GM12801 (cell line): ENCODE data around the gene FUOM.

Source experiments
- TF ChIP-seq, protein P1 (sequence below): IDR thresholded peaks from one replicate; pipeline ENCODE4 v1.5.1; 2011; ENCODE audit warnings: control low read depth; ENCODE audit not compliant: insufficient read length; ENCODE audit errors: extremely low read depth

The FUOM gene

DNA sequence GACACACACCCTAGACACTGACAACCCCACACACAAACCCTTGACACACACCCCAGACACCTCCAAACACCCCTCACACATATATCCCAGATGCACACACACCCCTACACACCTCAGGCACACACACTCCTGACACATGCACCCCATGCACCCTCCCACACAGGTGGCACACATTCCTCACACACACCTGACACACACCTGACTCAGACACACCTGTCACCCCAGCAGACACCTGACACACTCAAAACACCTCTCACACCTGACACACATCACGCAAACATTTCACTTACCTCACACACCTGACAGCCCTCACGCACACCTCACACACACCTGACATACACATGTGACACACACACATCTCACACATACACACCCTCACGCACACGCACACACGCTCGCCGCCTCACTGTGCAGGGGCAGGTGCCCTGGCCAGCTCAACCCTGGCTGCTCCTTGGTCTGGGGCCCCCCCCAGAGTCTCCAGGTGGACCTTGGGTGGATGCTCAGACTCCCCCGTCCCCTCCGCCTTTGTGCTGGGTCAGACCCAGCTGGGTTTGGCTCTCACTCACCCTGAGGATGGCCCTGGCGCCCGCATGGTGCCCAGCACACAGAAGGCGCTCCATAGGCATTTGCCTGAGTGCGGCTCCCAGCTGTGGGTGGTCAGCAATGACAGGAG lies 18.0 kb downstream of the FUOM start:
- TF ChIP-seq, protein P1, sequence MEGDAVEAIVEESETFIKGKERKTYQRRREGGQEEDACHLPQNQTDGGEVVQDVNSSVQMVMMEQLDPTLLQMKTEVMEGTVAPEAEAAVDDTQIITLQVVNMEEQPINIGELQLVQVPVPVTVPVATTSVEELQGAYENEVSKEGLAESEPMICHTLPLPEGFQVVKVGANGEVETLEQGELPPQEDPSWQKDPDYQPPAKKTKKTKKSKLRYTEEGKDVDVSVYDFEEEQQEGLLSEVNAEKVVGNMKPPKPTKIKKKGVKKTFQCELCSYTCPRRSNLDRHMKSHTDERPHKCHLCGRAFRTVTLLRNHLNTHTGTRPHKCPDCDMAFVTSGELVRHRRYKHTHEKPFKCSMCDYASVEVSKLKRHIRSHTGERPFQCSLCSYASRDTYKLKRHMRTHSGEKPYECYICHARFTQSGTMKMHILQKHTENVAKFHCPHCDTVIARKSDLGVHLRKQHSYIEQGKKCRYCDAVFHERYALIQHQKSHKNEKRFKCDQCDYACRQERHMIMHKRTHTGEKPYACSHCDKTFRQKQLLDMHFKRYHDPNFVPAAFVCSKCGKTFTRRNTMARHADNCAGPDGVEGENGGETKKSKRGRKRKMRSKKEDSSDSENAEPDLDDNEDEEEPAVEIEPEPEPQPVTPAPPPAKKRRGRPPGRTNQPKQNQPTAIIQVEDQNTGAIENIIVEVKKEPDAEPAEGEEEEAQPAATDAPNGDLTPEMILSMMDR = no peak

DNA sequence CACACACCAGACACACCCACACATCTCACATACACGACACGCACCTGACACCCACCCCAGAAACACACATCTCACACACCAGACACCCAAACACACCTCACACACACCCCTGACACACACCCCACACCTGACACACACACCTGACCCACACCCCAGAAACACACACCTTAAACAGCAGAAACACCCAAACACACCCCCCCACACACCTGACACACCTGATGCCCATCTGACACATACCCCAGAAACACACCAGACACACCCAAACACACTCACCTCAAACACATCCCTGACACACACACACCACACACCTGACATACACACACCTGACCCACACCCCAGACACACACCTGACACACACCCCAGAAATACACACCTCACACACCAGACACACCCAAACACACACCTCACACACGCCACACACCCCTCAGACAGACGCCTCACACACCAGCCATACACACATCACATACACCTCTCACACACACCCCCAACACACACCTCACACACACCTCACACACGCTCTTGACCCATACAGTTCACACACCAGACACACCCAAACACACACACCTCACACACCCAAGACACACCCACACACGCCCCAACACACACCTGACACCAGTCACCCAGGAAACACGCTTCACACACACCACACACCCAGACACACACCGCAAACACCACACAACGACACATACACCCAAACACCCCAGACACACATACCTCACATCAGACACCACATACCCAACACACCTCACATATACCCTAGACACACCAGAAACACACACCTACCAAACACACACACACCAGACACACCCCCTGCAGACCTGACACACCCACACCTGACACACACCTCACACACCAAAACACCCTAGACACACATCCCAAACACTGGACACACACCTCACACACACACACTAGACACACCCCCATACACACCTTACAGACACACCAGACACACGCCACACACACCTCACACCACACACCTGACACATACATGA lies 19.4 kb downstream of the FUOM start:
- TF ChIP-seq, protein P1 = no peak

DNA sequence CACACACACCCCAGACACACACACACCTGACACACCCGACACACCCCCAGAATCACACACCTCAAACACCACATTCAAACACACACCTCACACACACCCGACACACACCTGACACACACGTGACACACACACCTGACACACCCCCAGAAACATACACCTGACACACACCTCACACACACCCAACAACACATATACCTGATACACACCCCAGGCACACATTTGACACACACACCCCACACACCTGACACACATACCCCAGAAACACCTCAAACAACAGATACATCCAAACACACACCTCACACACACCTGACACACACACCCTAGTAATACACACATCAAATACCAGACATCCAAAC lies 20.5 kb downstream of the FUOM start:
- TF ChIP-seq, protein P1 = no peak

DNA sequence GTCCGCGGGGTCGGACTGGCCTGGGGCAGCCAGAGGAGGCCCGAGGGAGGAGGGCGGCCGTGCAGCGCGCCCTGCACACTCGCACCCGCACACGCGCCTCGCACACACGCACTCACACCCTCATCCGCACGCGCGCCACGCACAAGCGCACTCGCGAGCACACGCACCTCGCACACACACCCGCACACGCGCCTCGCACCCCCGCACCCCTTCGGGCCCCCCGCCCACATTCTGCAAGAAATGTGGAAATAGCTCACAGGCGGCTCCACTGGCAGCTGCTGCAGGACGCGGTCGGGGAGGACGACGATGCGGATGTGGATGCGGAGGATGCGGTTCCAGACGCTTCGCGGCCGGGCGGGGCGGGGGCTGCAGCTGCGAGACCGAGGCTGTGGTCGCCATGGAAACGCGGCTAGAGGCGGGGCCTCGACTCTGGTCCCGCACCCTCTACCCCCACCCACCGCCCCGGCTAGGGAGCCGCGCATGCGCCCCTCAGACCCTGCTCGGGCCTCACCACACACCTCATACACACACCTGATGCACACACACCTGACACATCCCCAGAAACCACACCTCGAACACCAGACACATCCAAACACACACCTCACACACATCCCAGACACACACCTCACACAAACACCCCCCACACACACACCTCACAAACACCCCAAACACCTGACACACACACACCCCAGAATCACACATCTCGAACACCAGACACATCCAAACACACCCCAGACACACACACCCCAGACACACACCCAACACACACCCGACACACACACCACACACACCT lies 21.0 kb downstream of the FUOM start, which contains the start of gene CALY:
Gene CALY (minus strand): TSS at position 320 of the 793 bp plus-strand sequence. CDS start 7,907 bp downstream, outside the sequence.
- TF ChIP-seq, protein P1 = no peak

DNA sequence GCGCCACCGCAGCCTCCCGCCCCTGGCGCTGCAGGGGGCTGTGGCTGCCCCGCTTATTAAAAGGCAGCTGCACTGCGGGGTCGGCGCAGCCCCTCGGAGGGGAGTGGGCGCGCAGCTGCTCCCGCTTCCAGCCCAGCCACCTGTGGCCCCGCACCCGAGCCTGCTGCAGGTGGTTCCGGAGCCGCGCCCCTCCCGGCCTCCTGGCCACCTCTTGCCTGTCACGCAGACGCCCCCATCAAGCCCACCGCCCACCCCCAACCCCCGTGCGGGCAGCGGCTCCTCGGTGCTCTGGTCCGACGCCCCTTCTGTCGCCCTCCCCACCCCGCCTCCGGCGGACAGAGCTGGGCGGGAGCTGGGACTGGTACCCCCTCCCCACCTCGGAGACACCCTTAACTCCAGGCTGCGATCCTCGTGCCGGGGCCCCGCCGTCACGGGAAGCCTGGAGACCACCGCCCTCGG lies 21.7 kb downstream of the FUOM start:
- TF ChIP-seq, protein P1 = no peak

DNA sequence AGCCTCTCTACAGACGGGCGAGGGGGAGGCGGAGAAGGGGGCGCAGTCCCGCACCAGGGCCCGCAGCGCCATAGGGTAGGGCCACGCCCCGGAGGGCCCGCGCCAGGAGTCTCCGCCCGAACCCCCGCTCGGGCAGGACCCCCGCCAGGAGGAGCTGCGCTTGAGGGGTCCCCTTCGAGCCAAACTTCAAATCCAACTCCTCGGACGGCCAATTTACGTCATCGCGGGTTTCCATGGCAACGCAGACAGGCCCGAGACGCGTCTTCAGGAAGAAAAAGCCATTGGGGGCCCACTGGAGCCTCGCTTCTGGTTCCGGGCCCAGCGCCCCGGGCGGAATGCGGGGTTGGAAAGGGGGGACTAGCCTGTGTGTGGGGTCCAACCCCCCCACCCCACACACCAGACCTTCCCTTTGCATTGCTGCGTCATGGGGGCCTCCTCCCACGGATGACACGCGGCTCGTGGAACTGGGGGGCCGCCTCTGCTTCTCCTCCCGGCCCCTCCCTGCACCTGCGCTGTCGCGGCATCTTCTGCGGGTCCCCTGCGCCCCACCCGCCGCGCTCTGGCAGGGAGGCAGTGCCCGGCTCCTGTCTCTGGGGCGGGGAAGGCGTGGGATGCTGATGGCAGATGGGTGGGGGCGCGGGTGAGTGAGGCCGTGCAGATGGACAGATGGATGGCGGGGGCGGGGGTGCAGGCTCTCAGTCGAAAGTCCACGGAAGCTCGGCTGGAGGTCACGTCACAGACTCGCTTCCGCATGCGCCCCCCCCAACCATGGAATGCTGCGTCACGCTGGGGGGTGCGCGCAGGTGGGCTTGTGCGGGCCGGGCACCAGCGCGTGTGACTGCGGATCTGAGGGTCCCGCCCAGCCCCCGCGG lies 22.3 kb downstream of the FUOM start:
- TF ChIP-seq, protein P1 = no peak
